MG63 (cell line): ENCODE results near the gene APOBEC3B. TPM values are rescaled to one million over a fixed set of nuclear protein-coding genes. Genes with fewer than 3 reads are reported as not detected.
"Not testable (repeated sequence)": the region's sequence is repeated elsewhere in the genome, so short reads cannot be mapped to it uniquely, and the experiment has no call there.

Source experiments
- DNase-seq: peaks from one replicate; pipeline ENCODE4 v3.0.0-alpha.2; 2020
- H3K27me3 ChIP-seq: fragments of 250-450 bp; sonication (Bioruptor Pico); 2 replicates; pipeline ENCODE4 v1.5.1; 2020; ENCODE audit warnings: mild to moderate bottlenecking, moderate library complexity
- H3K36me3 ChIP-seq: fragments of 250-450 bp; sonication (Bioruptor Pico); 2 replicates; pipeline ENCODE4 v1.5.1; 2020; ENCODE audit warnings: mild to moderate bottlenecking, moderate library complexity
- H3K4me3 ChIP-seq: fragments of 250-450 bp; sonication (Bioruptor Pico); 2 replicates; pipeline ENCODE4 v1.5.1; 2020; ENCODE audit warnings: mild to moderate bottlenecking, moderate library complexity
- H3K9me3 ChIP-seq: fragments of 250-450 bp; sonication (Bioruptor Pico); 2 replicates; pipeline ENCODE4 v1.5.1; 2020; ENCODE audit warnings: mild to moderate bottlenecking, moderate library complexity
- total RNA-seq: library from RNA; depleted of rRNA; stranded (reverse); fragments of >200 nt; shearing (Covaris generic); gene quantifications from 2 replicates; pipeline ENCODE4 v1.2.3, GENCODE V29; 2014; ENCODE audit warnings: low replicate concordance

The APOBEC3B gene
- total RNA-seq, 1 experiment from 2014 or later, result 4.5 TPM

DNA sequence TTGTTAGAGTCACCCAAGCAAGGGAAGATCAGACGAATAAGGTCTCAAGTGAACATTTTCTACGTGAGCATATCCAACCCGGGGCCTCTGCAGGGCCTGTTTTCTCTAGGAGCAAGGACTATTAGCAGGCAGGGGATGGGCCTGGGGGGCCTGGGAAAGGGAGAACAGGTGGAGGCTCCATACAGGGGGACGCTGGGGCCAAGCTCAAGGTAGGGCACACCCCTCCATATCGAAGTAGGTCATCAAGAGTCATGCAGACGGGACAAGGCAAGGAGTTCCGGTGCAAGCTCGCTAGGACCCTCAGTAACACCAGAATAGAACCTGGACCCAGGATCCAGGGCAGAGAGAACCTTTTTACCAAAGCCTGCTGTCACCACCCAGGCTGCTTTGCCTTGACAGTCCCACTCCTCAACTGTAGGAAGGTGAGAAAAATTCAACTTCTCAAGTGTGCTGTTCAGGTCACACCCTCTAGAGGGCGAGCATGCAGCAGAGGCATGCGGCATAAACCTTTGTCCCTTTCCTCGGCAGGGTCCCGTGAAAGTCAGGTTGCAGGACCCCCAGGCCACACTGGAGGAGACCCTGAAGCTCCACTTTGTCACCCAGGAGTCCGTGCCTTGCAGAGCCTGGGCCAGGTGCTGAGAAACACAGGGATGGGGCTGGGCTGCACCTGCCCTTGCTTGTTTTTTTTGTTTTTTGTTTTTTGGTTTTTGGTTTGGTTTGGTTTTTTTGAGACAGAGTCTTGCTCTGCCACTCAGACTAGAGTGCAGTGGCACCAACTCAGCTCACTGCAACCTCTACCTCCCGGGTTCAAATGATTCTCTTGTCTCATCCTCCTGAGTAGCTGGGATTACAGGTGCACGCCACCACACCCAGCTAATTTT lies 8.6 kb upstream of the APOBEC3B start:
- Histone ChIP-seq H3K4me3 (no peak overlapping the region), H3K9me3 (no peaks in the 10 kb centered on the region), H3K36me3 (no peaks in the 10 kb centered on the region), H3K27me3 (peaks cover 9% of the 10 kb centered on the region; the same call in 1 of the 2 replicates)
- DNase-seq, result peak; percentile 11

DNA sequence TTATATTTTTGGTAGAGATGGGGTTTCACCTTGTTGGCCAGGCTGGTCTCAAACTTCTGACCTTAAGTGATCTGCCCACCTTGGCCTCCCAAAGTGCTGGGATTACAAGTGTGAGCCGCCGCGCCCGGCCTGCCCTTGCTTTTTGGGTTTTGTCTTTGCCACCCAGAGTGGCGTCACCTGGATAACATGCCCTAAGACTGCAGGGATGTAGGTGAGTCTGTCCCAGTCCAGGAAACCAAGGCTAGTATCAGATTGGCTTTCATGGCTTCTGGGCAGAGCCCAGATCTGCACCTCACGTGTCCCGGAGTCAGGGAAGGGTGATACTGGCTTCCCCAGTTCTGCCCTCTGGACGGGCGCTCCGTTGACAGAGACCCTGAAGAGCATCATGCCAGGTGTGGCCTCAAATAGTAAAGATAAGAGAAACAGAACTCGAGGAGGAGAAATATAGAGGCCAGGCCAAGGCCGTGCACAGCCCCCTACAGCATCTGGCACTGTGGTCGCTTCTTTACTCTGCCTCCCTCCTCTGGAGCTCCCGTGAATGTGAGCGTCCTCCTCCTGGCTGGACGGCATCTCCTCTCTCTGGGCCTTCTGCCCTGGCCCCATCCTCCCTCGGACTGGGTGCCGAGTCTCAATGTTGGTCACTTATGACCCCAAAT lies 7.8 kb upstream of the APOBEC3B start:
- Histone ChIP-seq H3K36me3 (no peaks in the 10 kb centered on the region), H3K9me3 (no peaks in the 10 kb centered on the region), H3K27me3 (peaks cover 11% of the 10 kb centered on the region; the same call in 1 of the 2 replicates), H3K4me3 (no peak overlapping the region)
- no peak for DNase-seq

DNA sequence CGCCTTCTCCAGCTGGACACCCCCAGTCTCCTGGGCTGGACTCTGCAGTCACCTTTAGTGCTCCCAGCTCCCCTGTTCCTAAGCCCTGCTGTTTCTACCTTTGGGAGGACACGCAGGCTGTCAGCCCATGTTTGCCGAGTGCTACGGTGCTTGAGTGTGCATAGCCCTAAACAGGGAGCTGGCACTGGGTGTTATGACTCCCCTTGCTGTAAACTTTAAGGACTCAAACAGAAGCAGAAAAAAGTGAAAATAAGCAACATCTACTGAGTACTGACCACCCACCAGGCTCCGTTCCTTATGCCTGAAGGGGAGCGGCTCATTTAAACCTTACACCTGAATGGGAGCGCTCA lies 7.3 kb upstream of the APOBEC3B start:
- peaks cover 8% of the 10 kb centered on the region; the same call in 1 of the 2 replicates for H3K27me3 ChIP-seq
- H3K36me3 ChIP-seq, result no peaks in the 10 kb centered on the region
- H3K9me3 ChIP-seq, result no peaks in the 10 kb centered on the region
- H3K4me3 ChIP-seq, result no peak overlapping the region
- no peak for DNase-seq

DNA sequence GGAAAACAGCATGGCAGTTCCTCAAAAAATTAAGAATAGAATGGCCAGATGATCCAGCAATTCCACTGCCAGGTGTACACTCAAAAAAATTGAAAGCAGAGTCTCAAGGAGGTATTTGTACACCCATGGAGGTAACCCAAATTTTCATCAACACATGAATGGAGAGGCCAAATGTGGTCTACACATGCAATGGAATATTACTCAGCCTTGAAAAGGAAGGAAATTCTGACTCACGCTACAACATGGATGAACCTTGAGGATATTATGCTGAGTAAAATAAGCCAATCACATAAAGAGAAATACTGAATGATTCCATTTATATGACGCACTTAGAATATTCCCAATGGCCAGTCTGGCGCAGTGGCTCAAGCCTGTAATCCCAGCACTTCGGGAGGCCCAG lies 4.9 kb upstream of the APOBEC3B start:
- not testable (repeated sequence) for H3K9me3 ChIP-seq, H3K4me3 ChIP-seq, H3K27me3 ChIP-seq, H3K36me3 ChIP-seq, DNase-seq

DNA sequence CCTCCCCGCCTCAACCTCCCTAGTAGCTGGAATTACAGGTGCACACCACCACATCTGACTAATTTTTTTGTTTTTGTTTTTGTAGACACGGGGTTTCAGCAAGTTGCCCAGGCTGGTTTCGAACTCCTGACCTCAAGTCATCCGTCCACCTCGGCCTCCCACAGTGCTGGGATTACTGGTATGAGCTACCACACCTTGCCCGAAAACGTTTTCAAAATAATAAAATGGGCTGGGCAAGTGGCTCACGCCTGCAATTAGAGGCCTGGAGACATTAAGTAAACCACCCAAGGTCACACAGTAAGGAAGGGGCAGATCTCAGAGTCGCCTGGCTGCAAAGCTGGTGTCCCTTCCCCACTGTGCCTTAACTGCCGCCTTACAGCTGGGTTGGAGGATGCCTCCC lies 1.6 kb upstream of the APOBEC3B start:
- H3K9me3 ChIP-seq, H3K27me3 ChIP-seq, H3K36me3 ChIP-seq, DNase-seq, H3K4me3 ChIP-seq: not testable (repeated sequence)

DNA sequence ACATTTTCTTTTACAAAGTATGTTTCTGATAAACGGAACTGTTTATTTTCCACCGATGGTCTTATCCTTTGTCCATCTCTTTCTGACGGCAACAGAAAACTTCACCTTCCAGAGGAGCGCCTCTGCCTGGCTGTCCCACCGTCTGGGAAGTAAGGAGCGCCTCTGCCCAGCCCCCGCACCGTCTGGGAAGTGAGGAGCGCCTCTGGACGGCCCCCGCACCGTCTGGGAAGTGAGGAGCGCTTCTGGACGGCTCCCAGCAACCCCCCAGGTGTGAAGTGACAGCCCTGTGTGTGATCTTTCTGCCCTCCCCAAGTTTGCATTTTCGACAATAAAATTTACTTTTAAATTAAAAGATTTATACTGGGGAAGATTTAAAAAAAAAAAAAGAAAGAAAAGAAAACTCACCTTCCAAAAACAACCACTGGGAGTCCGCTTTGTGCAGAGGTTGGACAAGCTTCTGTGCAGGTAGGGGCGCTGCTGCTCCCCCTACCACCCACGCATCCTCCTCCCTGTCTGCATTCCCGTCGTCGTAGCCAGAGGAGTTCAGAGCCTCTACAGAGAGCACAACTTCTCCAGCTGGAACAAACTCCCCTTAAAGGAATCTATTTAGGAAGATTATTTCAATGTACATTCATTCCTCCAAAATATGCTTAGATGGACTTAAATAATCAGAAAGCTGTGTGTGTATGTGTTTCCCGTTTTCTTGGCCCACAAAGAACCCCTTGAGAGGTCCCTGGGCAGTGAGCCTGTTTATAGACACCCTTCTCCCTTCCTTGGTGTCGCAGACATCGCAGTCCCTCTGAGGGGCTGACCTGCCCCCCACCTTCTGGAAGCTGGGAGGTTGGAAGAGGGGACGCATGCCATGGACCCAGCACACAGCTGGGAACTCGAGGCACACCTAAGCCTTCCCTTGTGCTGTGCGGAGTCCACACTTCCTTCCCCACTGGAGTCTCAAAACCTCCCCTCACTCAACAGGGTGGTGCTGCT lies 849 bp upstream of the APOBEC3B start:
- H3K4me3 ChIP-seq, result no peak overlapping the region
- peaks cover 2% of the 10 kb centered on the region; the same call in 1 of the 2 replicates for H3K27me3 ChIP-seq
- H3K9me3 ChIP-seq, result peaks cover 3% of the 10 kb centered on the region; the same call in 1 of the 2 replicates
- DNase-seq, result peak; percentile 28
- H3K36me3 ChIP-seq, result no peaks in the 10 kb centered on the region

DNA sequence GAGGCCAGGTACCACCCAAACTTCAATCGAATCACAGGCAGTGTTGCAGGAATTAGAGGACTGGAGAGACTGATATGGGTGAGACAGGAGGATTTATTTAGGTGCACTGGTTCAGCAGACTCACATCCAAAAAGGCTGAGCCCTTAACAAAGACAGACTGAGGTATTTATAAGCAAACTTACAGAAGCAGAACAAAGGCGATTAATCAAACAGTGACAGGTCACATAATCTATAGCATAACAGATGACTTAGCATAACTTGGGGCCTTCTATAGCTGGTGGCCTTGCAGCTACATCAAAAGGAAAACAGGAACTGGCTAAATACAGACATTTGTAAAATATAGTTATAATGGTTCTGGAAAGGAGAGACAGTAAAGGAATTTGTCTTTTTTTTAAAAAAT lies 2.1 kb downstream of the APOBEC3B start:
- Histone ChIP-seq H3K9me3 (peaks cover 3% of the 10 kb centered on the region; the same call in 1 of the 2 replicates), H3K4me3 (no peak overlapping the region), H3K27me3 (0 out of 2 replicates have a peak, but pooled peaks cover under 1% of the 10 kb centered on the region), H3K36me3 (no peaks in the 10 kb centered on the region)
- no peak for DNase-seq

DNA sequence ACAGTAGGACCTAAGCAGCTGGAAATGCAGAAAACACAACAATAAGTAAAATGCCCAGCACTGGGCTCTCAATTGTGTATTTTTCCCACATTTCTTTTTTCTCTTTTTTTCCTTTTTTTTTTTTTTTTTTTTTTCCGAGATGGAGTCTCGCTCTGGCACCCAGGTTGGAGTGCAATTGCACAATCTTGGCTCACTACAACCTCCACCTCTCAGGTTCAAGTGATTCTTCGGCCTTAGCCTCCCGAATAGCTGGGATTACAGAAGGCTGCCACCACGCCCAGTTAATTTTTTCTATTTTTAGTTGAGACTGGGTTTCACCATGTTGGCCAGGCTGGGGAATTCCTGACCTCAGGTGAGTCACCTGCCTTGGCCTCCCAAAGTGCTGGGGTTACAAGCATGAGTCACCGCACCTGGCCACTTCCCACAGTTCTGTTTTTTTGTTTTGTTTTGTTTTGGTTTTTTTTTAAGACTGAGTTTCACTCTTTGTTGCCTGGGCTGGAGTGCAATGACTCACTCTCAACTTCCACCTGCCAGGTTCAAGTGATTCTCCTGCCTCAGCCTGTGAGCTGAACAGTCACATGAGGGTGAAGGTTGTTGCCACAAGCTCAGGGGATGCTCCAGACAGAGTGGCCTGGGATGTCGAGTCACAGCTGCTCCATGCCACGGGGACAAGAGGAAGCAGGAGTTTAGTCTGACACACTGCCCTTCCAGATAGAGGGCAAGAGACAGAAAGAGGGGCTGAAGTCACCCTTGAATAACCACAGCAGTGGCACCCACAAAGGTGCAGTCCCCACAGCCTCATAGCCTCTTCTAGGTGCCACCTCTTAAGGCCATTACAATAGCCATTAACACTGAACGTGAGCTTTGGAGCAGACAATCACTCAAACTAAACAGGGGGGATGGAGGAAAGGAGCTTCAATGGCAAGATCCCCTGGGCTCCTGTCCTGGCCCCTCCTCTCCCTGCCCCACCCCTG lies 2.9 kb downstream of the APOBEC3B start:
- not testable (repeated sequence) for H3K4me3 ChIP-seq, H3K9me3 ChIP-seq, H3K36me3 ChIP-seq, H3K27me3 ChIP-seq
- peak; percentile 23 for DNase-seq

DNA sequence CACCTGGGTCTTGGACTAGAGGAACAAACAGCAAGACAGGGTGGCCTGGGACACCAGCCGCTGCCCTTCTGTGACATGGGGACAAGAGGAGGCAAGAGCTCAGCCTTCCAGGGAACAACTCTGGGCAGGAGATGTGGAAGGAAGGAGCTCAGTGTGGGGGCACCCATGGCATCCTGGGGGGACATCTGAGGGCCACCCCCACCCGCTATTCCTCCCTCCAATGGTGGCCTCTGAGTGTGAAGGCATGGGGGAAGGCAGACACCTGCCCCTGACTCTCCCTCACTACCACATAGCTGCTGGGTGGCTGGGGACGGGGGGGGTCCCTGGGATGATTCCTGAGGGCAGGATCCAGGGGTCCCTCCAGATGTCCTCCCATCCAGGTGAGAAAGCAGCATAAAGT lies 4.5 kb downstream of the APOBEC3B start:
- DNase-seq, result no peak
- Histone ChIP-seq H3K4me3 (no peak overlapping the region), H3K9me3 (peaks cover 3% of the 10 kb centered on the region; the same call in 1 of the 2 replicates), H3K36me3 (no peaks in the 10 kb centered on the region), H3K27me3 (no peaks in the 10 kb centered on the region)

DNA sequence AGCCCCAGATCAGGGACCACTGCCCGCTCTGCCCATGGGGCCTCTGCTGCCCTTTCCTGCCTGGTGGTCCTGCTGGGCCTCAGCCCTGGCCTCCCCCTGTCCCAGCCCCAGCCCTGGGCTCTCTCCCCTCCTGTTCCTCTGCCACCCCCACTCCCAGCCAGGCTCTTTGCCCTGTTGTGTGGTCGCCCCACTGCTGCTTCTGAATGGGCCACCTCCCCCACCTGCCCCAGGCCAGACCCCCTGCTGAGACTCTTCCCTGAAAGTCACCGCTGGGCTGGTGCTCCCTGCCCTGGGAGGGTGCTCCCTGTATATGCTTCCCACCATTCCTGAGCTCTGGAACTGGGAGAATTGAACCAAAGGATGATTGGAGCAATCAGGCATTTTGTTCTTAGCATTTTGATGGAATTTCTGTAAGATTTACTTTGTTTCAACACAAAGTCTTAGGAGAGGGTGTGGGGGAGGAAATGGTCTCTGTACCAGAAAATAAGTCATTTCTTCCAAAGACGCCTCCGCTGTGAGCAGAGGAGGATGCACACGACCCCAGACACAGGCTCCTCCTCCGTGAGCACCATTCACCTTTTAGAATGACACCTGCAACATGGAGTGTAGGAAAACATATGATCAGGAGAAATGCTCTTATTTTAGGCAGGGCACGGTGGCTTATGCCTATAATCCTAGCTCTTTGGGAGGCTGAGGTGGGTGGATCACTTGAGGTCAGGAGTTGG lies 5.2 kb downstream of the APOBEC3B start:
- no peak overlapping the region for H3K4me3 ChIP-seq

DNA sequence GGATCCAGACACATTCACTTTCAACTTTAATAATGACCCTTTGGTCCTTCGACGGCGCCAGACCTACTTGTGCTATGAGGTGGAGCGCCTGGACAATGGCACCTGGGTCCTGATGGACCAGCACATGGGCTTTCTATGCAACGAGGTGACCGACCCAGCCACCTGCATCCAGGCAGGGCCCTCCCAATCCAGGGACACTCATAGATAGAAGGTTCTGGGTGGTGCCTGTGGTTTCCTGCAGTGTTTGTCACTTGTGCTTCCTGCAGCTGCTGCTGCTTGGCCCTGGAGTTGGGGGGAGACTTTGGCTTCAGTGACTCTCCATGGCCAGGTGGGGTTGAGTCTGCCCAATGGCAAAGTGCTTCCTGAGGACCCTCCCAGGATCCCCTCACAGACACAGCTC lies 7.3 kb downstream of the APOBEC3B start:
- no peak overlapping the region for H3K4me3 ChIP-seq

More for the DNA sequence above, 5.2 kb downstream of the APOBEC3B start:
- Histone ChIP-seq H3K27me3 (no peaks in the 10 kb centered on the region), H3K9me3 (peaks cover 3% of the 10 kb centered on the region; the same call in 1 of the 2 replicates), H3K36me3 (no peaks in the 10 kb centered on the region)
- no peak for DNase-seq

DNA sequence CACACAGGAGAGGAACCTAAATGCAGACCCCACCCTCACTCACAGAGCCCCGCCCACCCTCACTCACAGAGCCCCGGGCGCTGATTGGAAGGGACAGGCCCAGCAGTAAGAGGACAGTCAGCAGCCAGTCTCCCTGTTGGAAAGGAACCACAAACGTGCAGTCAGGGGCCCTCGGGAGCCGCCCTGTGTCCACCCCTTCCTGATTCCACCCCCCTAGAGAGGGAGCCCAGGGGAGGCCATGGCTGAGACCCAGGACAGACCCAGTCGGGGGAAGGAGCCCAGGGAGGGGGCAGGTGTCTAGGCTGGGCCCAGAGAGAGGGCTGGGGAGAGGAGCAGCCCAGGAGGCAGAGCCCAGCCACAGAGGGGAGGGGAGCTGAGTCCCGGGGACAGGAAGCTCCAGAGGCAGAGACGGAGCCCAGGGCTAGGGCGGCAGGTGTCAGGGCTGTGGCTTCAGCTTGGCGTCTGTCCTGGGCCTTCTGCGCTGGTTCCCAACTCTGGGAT lies 10.8 kb downstream of the APOBEC3B start:
- not testable (repeated sequence) for H3K36me3 ChIP-seq, H3K4me3 ChIP-seq, H3K9me3 ChIP-seq, H3K27me3 ChIP-seq, DNase-seq

More for the DNA sequence above, 7.3 kb downstream of the APOBEC3B start:
- no peaks in the 10 kb centered on the region for H3K9me3 ChIP-seq
- no peaks in the 10 kb centered on the region for H3K27me3 ChIP-seq
- no peak for DNase-seq
- H3K36me3 ChIP-seq, result no peaks in the 10 kb centered on the region

DNA sequence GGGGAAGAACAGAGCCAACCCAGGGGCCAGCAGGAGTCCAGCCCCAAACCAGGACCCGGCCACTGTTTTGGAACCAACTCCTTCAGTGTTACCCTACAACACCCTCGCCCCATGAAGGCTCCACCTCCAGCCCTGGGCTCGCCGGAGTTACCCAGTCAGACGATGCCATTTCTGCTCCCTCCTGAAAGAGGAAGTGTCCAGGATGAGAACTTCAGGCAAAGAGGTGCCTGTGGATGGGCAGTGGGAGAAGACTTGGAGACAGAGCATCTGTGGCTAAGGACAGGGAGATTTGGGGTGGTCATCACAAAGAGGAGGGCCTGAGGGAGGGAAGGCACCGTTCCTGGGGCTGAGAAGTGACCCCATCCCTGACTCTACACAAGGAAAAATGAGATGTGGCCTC lies 14.0 kb downstream of the APOBEC3B start:
- no peak for DNase-seq
- peaks cover 7% of the 10 kb centered on the region; the same call in 1 of the 2 replicates for H3K27me3 ChIP-seq
- H3K9me3 ChIP-seq, result no peaks in the 10 kb centered on the region
- H3K36me3 ChIP-seq, result no peaks in the 10 kb centered on the region
- no peak overlapping the region for H3K4me3 ChIP-seq

DNA sequence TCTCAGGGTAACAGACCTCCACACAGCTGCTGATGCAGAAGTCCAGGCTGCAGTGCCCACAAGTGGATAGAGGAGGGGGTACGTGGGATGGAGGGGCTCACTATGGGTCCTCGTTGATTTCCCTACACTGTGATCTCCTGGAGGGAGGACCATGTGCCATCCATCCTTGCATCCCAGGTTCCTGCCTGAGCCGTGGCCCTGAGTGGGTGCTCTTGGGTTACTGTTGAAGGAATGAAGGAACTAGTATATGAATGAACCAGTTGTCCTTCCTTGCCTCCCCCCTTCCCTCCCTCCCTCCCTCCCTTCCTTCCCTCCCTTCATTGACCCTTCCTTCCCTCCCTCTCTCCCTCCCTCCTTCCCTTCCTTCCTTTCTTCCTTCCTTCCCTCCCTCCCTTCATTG lies 15.4 kb downstream of the APOBEC3B start:
- no peak overlapping the region for H3K4me3 ChIP-seq
- H3K36me3 ChIP-seq, result no peaks in the 10 kb centered on the region
- DNase-seq, result no peak
- H3K27me3 ChIP-seq, result peaks cover 7% of the 10 kb centered on the region; the same call in 1 of the 2 replicates
- H3K9me3 ChIP-seq, result no peaks in the 10 kb centered on the region

DNA sequence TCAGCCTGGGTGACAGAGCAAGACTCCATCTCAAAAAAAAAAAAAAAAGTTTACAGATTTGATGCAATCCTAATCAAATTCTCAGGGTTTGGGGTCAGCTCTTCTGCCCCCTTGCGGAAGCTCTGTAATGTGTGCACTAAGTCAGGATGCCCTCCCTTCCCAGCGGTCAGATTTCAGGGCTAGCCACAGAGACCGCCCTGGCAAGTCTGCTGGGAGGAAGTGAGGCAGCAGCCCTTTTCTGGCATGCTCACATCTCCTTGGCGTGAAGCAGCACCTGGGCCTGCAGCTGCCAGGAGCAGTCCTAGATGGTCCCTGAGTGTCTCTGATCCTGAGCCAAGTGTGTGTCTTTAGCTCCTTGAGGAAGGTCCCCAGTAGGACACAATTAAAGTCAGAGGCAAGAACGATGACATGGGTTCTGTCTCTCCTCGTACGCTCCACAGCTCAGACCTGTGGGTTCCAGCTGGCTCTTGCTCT lies 21.1 kb downstream of the APOBEC3B start:
- peak; percentile 74 for DNase-seq
- Histone ChIP-seq H3K27me3 (peaks cover 4% of the 10 kb centered on the region; the same call in 1 of the 2 replicates), H3K36me3 (no peaks in the 10 kb centered on the region), H3K9me3 (no peaks in the 10 kb centered on the region), H3K4me3 (no peak overlapping the region)
